GM15510 (cell line): ENCODE data around the gene KLF7.

Experiments used
- POLR2A ChIP-seq: IDR thresholded peaks from 3 replicates; pipeline ENCODE4 v1.6.1; 2011; ENCODE audit warnings: borderline replicate concordance; ENCODE audit not compliant: insufficient read length; ENCODE audit errors: extremely low read depth

Gene KLF7

GRCh38 chr2:207159002-207159401 is 6.7 kb downstream of the KLF7 start:
- TF ChIP-seq POLR2A = no peak

GRCh38 chr2:207157731-207158130 is 8.0 kb downstream of the KLF7 start:
- no peak for TF ChIP-seq POLR2A

GRCh38 chr2:207157162-207157481 is 8.6 kb downstream of the KLF7 start:
- TF ChIP-seq POLR2A = no peak

GRCh38 chr2:207156451-207157161 is 9.1 kb downstream of the KLF7 start:
- no peak for TF ChIP-seq POLR2A

GRCh38 chr2:207155516-207156444 is 10.0 kb downstream of the KLF7 start:
- no peak for TF ChIP-seq POLR2A

- no peak for TF ChIP-seq POLR2A
These were observed 10.9 kb downstream of the KLF7 start for GRCh38 chr2:207154556-207155510.

GRCh38 chr2:207153266-207153975 is 12.3 kb downstream of the KLF7 start:
- TF ChIP-seq POLR2A = no peak

- no peak for TF ChIP-seq POLR2A
These were observed 14.7 kb downstream of the KLF7 start for GRCh38 chr2:207151048-207151447.

GRCh38 chr2:207150284-207150683 is 15.5 kb downstream of the KLF7 start:
- no peak for TF ChIP-seq POLR2A

GRCh38 chr2:207149249-207150213 is 16.2 kb downstream of the KLF7 start:
- TF ChIP-seq POLR2A = no peak

GRCh38 chr2:207148020-207148419 is 17.7 kb downstream of the KLF7 start:
- no peak for TF ChIP-seq POLR2A

- no peak for TF ChIP-seq POLR2A
These were observed 21.5 kb downstream of the KLF7 start for GRCh38 chr2:207144173-207144785.
